Stimulated activated CD4-positive, alpha-beta T cell treated with anti-CD3 and anti-CD28 coated beads, Interleukin-15, amount 100 ng/mL, for 48 hours (primary cell): ENCODE data around the gene SNX33.

Source experiments
- DNase-seq, 2 donors: peaks; one replicate each; pipeline ENCODE4 v3.0.0-alpha.2; 2020; ENCODE audit warnings: low read depth in 2 of 2

The SNX33 gene

GRCh38 chr15:75641603-75642002, 6.1 kb upstream of the SNX33 start:
- no peak for DNase-seq

DNA sequence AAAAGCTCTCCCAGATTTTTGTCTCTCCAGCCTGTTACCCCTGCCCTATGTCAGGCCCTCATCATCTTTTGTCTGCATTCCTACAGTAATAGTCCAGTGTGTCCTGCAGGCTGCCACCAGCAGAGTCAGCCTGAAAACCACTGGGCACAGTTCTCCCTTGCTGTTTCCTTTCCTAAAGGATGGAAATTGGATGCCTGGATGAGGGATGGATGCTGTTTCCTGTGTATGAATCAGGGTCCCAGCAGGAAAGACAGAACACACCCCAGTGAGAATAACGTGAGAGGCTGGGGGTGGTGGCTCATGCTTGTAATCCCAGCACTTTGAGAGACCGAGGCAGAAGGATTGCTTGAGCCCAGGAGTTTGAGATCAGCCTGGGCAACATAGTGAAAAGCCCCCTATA, 3.3 kb upstream of the SNX33 start:
- DNase-seq, result no peak

DNA sequence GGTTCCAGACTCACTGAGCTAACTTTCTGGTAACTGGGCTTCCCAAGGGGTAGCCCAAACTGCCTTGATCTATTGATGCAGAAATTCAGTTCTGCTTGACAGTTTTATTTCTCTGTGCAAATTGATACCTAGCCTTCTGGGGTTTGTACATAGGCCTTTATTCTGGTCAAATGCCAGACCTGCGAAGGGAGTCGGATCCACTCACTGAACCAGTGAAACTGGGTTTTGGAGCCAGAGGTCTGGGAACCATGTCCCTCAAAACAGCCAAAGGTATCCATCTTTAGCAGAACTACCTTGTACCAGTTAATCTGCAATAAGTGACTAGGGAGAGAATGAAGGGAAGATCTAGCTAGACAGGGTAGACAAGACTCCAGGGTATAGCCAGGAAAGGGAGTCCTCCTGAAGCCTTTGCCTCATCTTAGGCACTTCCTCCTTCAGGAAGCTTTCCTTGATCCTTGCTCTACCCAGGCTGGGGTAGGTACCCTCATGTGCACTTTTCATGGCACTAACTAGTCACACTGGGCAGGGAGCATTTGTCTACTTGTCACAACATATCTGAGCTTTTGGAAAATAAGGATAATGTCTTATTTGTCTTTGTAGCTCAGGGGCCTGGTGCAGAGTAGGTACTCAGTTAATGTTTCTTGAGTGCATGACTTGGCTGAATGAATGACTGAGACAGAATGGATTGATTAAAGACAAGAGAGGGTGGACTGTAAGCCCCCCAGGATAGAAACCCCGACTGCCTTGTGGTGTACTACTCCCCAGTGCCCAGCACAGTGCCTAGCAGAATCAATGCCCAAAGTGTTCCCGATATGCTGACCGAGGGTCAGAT, 1.4 kb upstream of the SNX33 start:
- DNase-seq, result no peak

DNA sequence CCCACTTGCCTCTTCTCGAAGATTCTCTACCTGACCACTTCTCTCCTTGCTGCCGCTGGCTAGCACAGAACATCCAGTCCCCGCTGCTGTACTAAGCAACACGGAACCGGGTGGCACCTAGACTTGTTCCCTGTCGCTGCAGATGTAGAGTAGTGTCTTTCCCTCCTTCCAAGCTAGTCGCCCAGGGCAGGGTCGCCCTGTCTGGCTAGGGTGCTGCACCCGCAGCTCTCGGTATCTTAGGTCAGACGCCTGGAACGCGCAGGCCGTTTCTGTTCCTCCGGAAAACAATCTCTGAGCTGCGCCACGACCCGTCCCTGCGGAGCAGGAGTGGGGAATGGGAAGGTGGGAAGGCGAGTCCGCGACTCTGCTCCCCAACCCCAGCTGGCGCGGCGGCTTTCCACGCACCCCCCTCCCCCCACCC, 758 bp upstream of the SNX33 start:
- no peak for DNase-seq

DNA sequence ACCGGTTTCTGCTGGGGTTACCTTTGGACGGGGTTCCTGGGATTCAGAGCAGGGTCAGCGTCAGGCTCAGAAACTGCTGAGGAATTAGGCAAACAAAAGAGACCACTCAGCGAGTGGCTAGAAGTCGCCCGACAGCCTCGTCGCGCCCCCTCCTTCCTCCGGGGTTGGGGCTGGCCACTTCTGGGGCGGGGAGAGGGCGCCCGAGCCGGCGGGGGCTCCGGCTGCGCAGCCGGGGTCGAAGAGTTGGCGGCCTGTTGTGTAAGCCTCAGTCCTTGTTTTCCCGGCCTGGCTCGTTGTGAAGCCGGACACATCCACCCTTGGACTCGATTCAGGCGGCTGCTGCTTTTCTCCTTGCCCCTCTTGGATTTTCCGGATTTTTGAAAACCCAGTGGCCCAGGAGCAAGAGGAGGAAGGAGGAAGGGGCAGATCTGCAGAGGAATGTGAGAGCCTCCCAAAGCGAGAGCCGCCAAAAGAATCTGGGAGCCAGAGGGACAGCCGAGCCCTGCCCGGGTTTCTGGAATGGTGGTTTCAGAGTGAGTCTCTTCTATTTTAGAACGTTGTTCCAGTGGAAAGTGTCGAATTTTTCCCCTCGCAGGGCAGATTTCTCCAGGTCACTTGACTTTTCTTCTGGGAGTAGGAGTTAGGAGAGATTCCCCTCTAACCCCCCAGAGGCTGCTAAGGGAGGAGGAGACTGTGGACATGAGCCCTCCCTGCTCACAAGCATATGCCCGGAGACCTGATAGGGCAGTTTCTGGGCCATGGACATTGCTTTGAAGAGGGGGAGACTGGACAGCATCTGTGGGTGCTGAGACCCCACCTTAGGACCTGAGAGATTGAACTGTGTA, 666 bp downstream of the SNX33 start:
- DNase-seq, result no peak

GRCh38 chr15:75649045-75649761, 1.5 kb downstream of the SNX33 start:
- DNase-seq, result no peak

GRCh38 chr15:75649848-75650247, 2.1 kb downstream of the SNX33 start:
- DNase-seq, result no peak

- no peak for DNase-seq
Measured at GRCh38 chr15:75650908-75651809, 3.4 kb downstream of the SNX33 start.

- DNase-seq, result no peak
Measured at GRCh38 chr15:75651810-75652543, 4.3 kb downstream of the SNX33 start.

DNA sequence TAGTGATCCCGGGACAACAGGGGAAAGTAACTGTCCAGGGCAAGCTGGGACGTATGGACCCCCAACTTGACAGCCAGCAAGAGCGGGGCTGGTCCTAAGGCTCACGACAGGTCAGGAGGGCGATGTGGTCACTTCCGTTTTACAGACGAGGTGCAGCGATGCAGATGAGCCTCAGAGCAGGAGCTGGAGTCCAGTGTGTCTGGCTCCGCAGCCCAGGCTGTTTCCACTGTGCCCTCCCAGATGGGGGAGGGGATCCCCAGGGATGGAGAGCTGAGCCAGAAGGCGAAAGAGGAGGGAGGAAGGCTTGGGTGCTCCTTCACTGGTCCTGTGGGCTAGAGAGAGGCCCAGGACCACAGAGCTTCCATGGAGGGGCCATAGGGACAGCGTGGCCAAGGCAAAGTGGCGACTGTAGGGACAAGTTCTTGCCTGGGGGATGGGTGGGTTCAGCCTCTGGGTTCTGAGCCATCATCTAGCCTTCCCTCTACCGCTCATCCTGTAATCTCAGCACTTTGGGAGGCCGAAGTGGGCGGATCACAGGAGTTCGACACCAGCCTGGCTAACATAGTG, 5.7 kb downstream of the SNX33 start:
- no peak for DNase-seq

- DNase-seq, result no peak
Measured at GRCh38 chr15:75654201-75654907, 6.6 kb downstream of the SNX33 start.

- no peak for DNase-seq
Measured at GRCh38 chr15:75655931-75656330, 8.2 kb downstream of the SNX33 start.

- DNase-seq, result no peak
Measured at GRCh38 chr15:75656331-75656730, 8.6 kb downstream of the SNX33 start.

DNA sequence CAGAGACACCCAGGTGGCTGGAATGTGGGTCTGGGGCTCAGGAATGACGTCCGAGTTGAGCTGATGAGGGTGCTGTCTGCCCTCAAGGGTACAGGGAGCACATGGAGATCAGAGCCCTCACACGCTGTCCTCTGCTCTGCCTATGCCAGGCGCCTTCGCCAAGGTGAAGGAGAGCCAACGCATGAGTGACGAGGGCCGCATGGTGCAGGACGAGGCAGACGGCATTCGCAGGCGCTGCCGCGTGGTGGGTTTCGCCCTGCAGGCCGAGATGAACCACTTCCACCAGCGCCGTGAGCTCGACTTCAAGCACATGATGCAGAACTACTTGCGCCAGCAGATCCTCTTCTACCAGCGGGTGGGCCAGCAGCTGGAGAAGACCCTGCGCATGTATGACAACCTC, 9.1 kb downstream of the SNX33 start:
- DNase-seq, result no peak

GRCh38 chr15:75659141-75659771, 11.5 kb downstream of the SNX33 start:
- DNase-seq, result no peak

- DNase-seq, result no peak
Measured at GRCh38 chr15:75659928-75660645, 12.4 kb downstream of the SNX33 start.

- no peak for DNase-seq
Measured at GRCh38 chr15:75661100-75661755, 13.5 kb downstream of the SNX33 start.

DNA sequence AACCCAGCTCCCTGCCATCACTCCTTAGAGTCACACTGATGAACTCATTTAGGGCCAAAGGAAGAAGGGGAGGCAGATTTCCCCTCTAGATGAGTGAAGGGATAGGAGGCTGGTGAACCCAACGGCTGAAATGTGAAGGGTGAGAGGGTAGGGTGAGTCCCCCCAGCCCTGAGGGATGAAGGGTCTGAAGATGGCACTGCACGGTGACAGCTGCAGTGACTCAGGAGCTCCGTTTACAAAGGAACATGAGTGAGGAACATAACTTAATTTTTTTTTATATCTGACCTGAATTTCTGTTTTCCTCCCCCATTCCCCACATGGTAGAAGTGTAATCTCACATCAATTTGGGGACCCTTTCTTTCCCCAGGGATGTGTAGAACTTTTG, 14.0 kb downstream of the SNX33 start:
- no peak for DNase-seq
